Mammary epithelial cell (primary cell): ENCODE results near the gene RAD51B.

ENCODE experiments used
- EZH2 ChIP-seq: IDR thresholded peaks from 2 replicates; pipeline ENCODE4 v1.6.1; 2012; ENCODE audit warnings: low read length, inconsistent platforms, borderline replicate concordance
- TF ChIP-seq, protein P1 (sequence below), 2 donors: IDR thresholded peaks in 1 of 2; conservative IDR thresholded peaks in 1 of 2; 2 replicates each; pipeline ENCODE4 v1.5.1; 2011 to 2012; ENCODE audit warnings: inconsistent platforms in 2 of 2, low read length in 2 of 2, mild to moderate bottlenecking in 2 of 2, control low read depth in 1 of 2, low read depth in 1 of 2; ENCODE audit not compliant: insufficient read depth in 1 of 2; ENCODE audit errors: extremely low read depth in 1 of 2

DNA sequence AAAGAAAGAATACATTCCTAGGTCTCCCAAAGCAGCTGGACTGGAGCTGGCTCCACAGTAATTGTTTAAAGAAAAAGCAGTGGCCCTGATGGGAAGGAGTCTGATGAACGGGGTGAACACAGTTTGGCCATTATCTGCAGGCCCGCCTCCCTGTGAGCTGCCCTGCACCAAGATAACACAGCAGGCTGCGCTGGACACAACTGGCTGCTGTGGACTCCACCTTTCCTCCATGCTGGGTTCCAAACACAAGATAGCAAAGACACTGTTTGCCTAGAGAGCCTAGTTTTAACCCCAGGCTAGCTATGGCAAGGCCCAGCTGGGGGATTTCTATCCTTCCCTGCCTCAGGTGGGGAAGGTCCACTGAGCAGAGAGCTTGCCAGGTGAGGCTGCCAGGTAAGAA, 938.7 kb downstream of the RAD51B start:
- TF ChIP-seq, protein P1, sequence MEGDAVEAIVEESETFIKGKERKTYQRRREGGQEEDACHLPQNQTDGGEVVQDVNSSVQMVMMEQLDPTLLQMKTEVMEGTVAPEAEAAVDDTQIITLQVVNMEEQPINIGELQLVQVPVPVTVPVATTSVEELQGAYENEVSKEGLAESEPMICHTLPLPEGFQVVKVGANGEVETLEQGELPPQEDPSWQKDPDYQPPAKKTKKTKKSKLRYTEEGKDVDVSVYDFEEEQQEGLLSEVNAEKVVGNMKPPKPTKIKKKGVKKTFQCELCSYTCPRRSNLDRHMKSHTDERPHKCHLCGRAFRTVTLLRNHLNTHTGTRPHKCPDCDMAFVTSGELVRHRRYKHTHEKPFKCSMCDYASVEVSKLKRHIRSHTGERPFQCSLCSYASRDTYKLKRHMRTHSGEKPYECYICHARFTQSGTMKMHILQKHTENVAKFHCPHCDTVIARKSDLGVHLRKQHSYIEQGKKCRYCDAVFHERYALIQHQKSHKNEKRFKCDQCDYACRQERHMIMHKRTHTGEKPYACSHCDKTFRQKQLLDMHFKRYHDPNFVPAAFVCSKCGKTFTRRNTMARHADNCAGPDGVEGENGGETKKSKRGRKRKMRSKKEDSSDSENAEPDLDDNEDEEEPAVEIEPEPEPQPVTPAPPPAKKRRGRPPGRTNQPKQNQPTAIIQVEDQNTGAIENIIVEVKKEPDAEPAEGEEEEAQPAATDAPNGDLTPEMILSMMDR (conservative IDR thresholded peaks at IDR 0.05 in 1 of 2, IDR thresholded peaks at IDR 0.05 in 1 of 2; ENCODE audit: extremely low read depth in 1 of 2, insufficient read depth in 1 of 2, low read depth in 1 of 2, low read length in 2 of 2): no peak
- TF ChIP-seq EZH2: no peak
